Large intestine (tissue), 3 donors: ENCODE measurements around the gene HSD17B7. TPM values are rescaled to one million over a fixed set of nuclear protein-coding genes. Genes with fewer than 3 reads are reported as not detected.
"Not testable (repeated sequence)": the region's sequence is repeated elsewhere in the genome, so short reads cannot be mapped to it uniquely, and the experiment has no call there.

ENCODE experiments used
- DNase-seq, 2 donors: peaks; one replicate each; pipeline versions ENCODE4 v3.0.0 to v3.0.0-alpha.2; 2013
- H3K27ac ChIP-seq: one replicate; pipeline ENCODE4 v1.5.1; 2013; ENCODE audit warnings: low read length
- H3K27me3 ChIP-seq: 2 replicates; pipeline ENCODE4 v1.6.1; 2013; ENCODE audit warnings: low read length; ENCODE audit not compliant: control insufficient read depth, insufficient read depth
- H3K36me3 ChIP-seq: 2 replicates; pipeline ENCODE4 v1.6.1; 2013; ENCODE audit warnings: low read length; ENCODE audit not compliant: control insufficient read depth, insufficient read depth
- H3K4me1 ChIP-seq: one replicate; pipeline ENCODE4 v1.6.1; 2013; ENCODE audit warnings: low read length; ENCODE audit not compliant: control insufficient read depth, insufficient read depth
- H3K4me3 ChIP-seq: one replicate; pipeline ENCODE4 v1.5.1; 2013; ENCODE audit warnings: low read length
- H3K9me3 ChIP-seq: one replicate; pipeline ENCODE4 v1.6.1; 2013; ENCODE audit warnings: mild to moderate bottlenecking, low read depth, low read length, moderate library complexity; ENCODE audit not compliant: control insufficient read depth
- WGBS: methylation state at CpG from one replicate; pipeline ENCODE4 v1.1.5; 2013; ENCODE audit warnings: low lambda C conversion rate; ENCODE audit not compliant: insufficient coverage; 5-methylcytosine and 5-hydroxymethylcytosine counted together
- polyA plus RNA-seq: library from polyadenylated mRNA; unstranded; fragments of 120-200 nt; gene quantifications from one replicate; pipeline ENCODE4 v1.2.1, GENCODE V29; 2013

HSD17B7 gene
- polyA plus RNA-seq, 1 donor, result 12.3 TPM

DNA sequence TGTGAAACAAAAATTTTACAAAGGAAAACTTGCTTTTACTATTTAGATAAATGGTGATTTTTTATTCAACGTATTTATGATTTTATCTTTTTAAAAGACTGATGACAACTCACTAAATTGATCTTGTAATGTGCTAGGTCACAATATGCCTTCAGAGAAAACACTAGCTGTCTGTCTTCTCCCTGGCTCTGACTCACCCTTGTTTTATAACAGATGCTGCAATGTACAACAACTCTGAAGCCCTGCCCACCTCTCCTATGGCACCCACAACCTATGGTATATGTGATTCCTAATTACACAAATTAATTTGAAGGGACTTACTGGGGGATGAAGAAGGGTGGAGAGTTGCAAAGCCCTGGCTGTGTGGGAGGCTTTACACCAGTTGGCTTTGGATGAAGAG, 24.7 kb upstream of the HSD17B7 start:
- no peaks in the 10 kb centered on the region for H3K9me3 ChIP-seq
- peaks cover 4% of the 10 kb centered on the region for H3K36me3 ChIP-seq
- H3K4me1 ChIP-seq, result no peaks in the 10 kb centered on the region
- no peak overlapping the region for H3K27ac ChIP-seq
- WGBS, result no CpG with 5 or more reads among the region's 1 CpG
- no peak for DNase-seq
- H3K4me3 ChIP-seq, result no peak overlapping the region
- H3K27me3 ChIP-seq, result no peaks in the 10 kb centered on the region

DNA sequence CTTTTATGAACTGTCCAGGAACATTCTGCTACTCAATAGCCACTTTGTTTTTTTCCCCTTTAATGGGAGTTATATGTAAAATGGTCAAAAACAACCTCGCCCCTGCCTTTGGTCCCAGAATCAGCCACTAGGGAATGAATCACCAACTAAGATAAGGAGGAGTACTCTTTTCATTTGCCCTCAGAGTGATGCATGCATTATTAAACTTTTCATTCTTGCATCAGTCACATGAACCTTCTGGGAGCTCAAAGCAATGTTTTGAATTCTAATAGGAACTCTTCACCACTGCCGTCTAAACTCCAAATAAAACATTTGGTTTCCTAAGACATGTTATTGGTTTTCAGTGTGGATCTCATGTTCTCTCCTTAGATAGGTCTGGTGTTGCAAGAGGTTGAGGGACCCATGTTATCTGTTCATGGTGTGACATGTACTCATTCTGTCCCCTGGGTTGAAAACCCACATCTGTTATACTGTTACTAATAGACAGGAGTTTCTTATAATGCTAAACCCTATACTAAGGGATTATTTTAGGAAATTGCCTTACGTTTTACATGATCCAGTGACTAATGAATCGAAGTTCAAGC, 17.8 kb upstream of the HSD17B7 start:
- 100% methylated on average over 1 of the region's 4 CpGs for WGBS
- Histone ChIP-seq H3K4me3 (no peak overlapping the region), H3K27ac (no peak overlapping the region), H3K36me3 (peaks cover 5% of the 10 kb centered on the region), H3K4me1 (no peaks in the 10 kb centered on the region), H3K9me3 (no peaks in the 10 kb centered on the region), H3K27me3 (no peaks in the 10 kb centered on the region)
- no peak for DNase-seq

DNA sequence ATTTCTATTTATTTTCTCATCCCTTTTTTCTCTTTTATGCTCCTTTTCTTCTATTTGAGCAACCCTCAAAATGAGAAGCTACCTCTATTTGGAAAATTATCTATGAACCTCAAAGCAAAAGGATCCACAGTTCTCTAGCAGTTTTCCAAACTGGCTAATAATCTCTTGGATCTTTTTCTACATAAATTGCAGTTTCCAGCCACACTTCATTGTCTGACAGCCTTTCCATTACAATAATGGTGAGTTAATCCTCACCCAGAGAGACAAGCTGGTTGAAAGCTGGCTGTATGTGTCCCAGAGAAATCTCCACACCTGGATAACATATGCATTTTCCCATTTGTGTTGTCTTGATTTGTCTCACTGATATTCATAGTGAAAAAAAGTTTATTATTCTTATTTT, 16.5 kb upstream of the HSD17B7 start:
- Histone ChIP-seq H3K4me1 (no peaks in the 10 kb centered on the region), H3K36me3 (peaks cover 5% of the 10 kb centered on the region), H3K9me3 (no peaks in the 10 kb centered on the region), H3K27me3 (no peaks in the 10 kb centered on the region), H3K4me3 (no peak overlapping the region), H3K27ac (no peak overlapping the region)
- DNase-seq, result no peak

DNA sequence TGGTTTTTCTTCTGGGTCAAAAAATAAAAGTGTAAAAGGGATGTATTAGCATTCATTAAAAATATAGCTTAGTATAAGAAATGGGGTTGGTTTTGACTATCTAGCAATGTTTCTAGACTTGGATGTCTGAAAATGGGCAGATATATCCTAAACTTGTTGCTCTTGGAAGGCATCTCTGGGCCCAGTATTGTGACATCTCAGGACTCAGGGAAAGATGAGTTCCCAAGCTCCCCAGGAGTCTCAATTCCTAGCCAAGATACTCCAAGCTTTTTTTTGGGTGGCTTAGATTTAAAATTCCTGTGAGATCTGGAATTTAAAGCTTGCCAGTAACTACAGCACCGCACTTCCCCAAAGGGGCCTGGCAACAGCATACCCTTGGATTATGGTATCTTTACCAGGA, 11.5 kb upstream of the HSD17B7 start:
- Histone ChIP-seq H3K27me3 (no peaks in the 10 kb centered on the region), H3K4me3 (no peak overlapping the region), H3K27ac (no peak overlapping the region), H3K9me3 (no peaks in the 10 kb centered on the region), H3K4me1 (no peaks in the 10 kb centered on the region), H3K36me3 (no peaks in the 10 kb centered on the region)
- no CpG with 5 or more reads among the region's 1 CpG for WGBS
- DNase-seq, result no peak

DNA sequence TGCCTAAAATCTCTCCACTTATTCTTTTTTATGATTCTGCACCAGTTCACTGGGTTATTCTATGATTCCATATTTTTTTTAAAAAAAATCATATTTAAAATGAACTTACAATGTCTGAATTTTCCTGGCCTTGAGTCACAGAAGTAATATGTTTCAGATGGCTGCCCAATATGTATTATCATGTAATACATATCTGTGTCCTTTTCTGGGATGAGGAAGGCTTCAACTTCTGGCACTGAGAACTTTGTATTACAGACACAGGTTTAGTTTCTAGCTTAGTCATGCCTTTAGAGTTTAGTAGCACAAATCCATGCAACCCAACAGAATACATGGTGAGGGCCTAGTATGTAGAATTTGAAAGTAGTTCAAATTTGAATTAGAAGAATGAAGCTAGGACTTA, 7.8 kb upstream of the HSD17B7 start:
- Histone ChIP-seq H3K9me3 (no peaks in the 10 kb centered on the region), H3K27ac (no peak overlapping the region), H3K27me3 (no peaks in the 10 kb centered on the region), H3K4me3 (no peak overlapping the region), H3K4me1 (no peaks in the 10 kb centered on the region), H3K36me3 (no peaks in the 10 kb centered on the region)
- DNase-seq, result no peak

DNA sequence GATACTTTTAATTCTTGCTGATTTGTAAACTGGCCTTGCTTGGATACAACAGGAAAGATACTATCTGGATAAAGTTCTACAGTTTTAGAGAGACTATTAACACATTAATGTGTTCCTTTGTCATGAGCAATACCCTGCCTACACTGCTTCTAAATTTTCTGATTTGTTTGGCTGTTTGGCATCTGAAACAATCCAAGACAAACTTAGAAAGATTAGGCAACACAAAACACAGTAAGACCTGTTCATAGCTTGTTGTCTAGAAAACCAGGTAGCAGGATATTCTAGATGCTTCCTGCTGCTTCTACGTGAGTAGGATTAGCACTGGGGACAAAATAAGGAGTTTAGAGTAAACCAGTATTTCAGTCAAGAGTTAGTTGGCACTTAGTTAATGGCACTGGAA, 5.6 kb upstream of the HSD17B7 start:
- H3K27ac ChIP-seq, DNase-seq, H3K36me3 ChIP-seq, H3K4me1 ChIP-seq, H3K9me3 ChIP-seq, H3K27me3 ChIP-seq, H3K4me3 ChIP-seq: not testable (repeated sequence)
- no CpG with 5 or more reads among the region's 1 CpG for WGBS

DNA sequence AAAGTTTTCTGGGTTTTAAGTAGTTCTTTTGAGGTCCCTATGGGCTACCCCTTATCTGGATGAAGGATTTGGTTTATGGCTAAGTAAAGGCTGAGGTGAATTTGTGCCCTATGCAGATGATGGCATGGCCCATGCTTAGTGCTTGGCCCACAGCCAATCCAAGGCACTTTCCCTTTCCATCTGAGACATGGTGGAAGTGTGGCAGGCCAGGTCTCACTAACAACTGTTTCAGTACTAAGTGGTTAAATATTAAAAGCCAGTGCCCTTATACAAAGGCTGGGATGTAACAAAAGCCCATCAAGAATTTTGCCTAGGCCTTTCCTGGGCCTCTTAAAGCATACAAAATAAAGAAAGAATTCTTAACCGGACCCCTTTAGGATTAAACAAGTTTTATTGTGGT, 1.7 kb upstream of the HSD17B7 start:
- H3K27ac ChIP-seq, H3K36me3 ChIP-seq, H3K4me3 ChIP-seq, H3K27me3 ChIP-seq, H3K9me3 ChIP-seq, H3K4me1 ChIP-seq: not testable (repeated sequence)
- no CpG with 5 or more reads among the region's 1 CpG for WGBS
- DNase-seq, result peak; percentile 51 to 65

DNA sequence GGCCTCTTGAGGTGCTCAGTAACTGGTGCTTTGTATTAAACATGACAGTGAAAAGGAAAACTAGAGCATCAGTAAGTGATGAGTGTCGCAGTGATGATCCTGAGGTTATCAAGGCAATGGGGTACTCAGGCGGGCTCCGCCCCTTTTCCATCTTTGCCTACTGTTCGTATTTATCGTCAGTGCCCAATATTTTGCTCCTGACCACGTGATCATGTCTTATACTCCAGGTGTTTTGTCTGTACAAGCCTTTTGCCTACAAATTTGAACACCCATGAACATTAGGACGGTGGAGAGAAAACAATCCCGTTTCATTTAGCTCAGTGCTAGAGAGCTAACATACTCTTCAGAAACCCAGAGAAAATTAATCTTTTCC, 469 bp downstream of the HSD17B7 start:
- peak in 1 of 2 donors; percentile 17 for DNase-seq
- not testable (repeated sequence) for H3K4me1 ChIP-seq, H3K36me3 ChIP-seq, H3K27me3 ChIP-seq, H3K9me3 ChIP-seq
- Histone ChIP-seq H3K27ac (peak overlapping the region; percentile 76), H3K4me3 (peak overlapping the region; percentile 60)
- WGBS, result no CpG with 5 or more reads among the region's 8 CpGs

DNA sequence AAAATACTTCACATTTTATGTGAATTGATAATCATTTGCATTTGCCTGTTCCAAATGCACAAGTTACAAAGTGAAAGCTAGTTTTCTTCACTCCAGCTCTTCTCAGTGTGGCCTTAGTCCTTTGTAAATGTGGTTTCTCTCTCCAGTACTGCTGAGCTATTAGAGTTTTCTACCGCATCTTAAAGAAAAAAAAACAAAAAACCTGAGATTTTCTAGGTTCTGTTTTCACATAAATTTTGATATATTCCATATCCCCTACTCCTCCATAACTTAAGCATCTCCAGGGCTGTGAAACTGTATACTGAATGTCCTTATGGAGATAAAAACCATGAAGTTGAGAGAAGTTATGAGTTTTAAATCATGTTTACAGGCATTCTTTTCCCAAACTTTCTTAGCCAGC, 3.8 kb downstream of the HSD17B7 start:
- H3K27ac ChIP-seq, result not testable (repeated sequence)
- 83% methylated on average over 1 of the region's 1 CpG for WGBS

DNA sequence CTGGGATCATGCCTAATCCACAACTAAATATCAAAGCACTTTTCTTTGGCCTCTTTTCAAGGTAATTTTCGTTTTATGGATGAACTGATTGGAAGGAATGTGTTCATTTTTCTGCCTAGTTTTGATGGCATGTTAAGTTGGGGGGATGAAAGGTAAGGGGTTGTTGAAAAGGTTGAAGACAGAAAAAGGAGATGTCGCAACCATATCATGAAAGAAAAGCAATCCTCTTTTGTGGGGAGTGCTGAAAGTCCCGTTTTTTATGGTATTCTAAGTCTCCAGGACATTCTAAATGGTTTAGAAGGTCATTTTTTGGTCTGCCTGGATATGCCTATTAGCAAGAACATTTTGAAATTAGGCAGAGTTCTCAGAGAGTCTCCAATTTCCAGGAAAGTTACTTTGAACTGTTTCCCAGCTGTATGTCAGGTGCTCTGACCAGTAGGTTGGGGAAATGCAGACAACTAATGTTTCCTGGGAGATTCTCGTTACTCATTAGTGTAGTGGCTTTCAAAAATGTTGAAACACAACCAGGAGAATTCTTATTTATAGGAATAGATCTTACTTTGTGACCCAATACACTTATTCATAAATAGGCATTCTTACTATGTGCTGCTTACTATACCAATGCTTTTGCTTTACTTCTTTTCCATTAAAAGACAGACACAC, 6.2 kb downstream of the HSD17B7 start:
- H3K27me3 ChIP-seq, H3K9me3 ChIP-seq, H3K4me1 ChIP-seq, H3K27ac ChIP-seq, DNase-seq, H3K36me3 ChIP-seq, H3K4me3 ChIP-seq: not testable (repeated sequence)
- WGBS, result no CpG with 5 or more reads among the region's 4 CpGs

More for the DNA sequence above, 3.8 kb downstream of the HSD17B7 start:
- not testable (repeated sequence) for H3K27me3 ChIP-seq, H3K9me3 ChIP-seq, DNase-seq, H3K4me3 ChIP-seq, H3K36me3 ChIP-seq, H3K4me1 ChIP-seq

DNA sequence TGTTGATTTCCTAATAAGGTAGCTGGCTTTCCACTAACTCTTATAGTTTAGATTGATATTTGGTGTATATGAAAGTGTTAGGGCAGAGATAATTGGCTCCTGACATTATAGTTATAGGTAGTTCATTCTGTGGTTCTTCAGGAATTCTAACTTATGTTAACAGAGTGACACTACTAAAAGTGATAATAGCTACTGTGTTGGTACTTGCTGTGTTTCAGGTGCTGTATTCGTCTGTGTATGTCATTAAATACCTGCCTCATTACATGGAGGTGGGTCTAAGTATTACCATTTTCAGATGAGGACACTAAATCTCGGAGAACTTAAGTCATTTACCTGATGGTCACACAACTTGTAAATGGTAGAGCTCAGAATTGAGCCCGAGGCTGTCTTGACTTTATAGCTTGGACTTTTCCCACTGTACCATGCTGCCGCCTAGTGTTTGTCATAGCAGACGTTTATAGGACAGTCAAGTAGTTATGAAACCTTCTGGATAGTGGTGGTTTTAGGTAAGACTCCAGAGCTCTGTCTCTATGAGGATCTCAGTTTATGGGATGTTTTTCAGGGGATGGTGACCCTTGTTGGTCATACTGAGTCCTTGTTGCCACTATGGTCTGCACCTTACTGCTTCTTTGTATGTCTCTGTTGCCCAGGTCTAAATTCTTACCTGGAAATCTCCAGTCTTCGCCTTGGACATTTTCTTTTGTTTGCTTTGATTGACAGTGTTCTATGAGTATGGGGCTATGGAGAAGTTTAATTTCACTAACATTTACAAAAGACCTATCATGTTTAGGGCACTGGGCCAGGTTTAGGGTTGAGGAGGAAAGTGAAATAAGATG, 9.7 kb downstream of the HSD17B7 start:
- not testable (repeated sequence) for H3K27me3 ChIP-seq, H3K4me1 ChIP-seq, H3K36me3 ChIP-seq, H3K27ac ChIP-seq, H3K4me3 ChIP-seq, H3K9me3 ChIP-seq
- peak; percentile 40 to 51 for DNase-seq
- WGBS, result no CpG with 5 or more reads among the region's 6 CpGs
